Smooth muscle cell (in vitro differentiated cells): Measurements from ENCODE around the gene CNOT6. TPM values are rescaled to one million over a fixed set of nuclear protein-coding genes. Genes with fewer than 3 reads are reported as not detected.

Source experiments
- DNase-seq: peaks from one replicate; lab custom pipeline; 2025; ENCODE audit not compliant: unreplicated experiment; lab: John Stamatoyannopoulos, UW
- H2AFZ ChIP-seq: fragments of 200-600 bp; sonication (generic); 2 replicates; pipeline ENCODE4 v1.6.0; 2016; ENCODE audit warnings: antibody characterized with exemption, low read depth, mild to moderate bottlenecking
- H3F3A ChIP-seq: fragments of 200-600 bp; sonication (generic); 2 replicates; pipeline ENCODE4 v1.6.0; 2017; ENCODE audit warnings: antibody characterized with exemption, low read depth
- H3K27ac ChIP-seq: fragments of 200-600 bp; sonication (generic); 2 replicates; pipeline ENCODE4 v1.5.1; 2016; ENCODE audit warnings: low read depth, mild to moderate bottlenecking
- H3K27me3 ChIP-seq: fragments of 200-600 bp; sonication (generic); 2 replicates; pipeline ENCODE4 v1.6.1; 2016; ENCODE audit warnings: low read depth, mild to moderate bottlenecking
- H3K36me3 ChIP-seq: fragments of 200-600 bp; sonication (generic); 2 replicates; pipeline ENCODE4 v1.5.1; 2016; ENCODE audit warnings: low read depth
- H3K4me1 ChIP-seq: fragments of 200-600 bp; sonication (generic); 2 replicates; pipeline ENCODE4 v1.5.1; 2016; ENCODE audit warnings: low read depth
- H3K4me2 ChIP-seq: fragments of 200-600 bp; sonication (generic); 2 replicates; pipeline ENCODE4 v1.6.0; 2016; ENCODE audit warnings: mild to moderate bottlenecking
- H3K4me3 ChIP-seq: fragments of 200-600 bp; sonication (generic); 2 replicates; pipeline ENCODE4 v1.5.1; 2016; ENCODE audit warnings: mild to moderate bottlenecking
- H3K79me2 ChIP-seq: fragments of 200-600 bp; sonication (generic); 2 replicates; pipeline ENCODE4 v1.6.0; 2016; ENCODE audit warnings: low read depth, mild to moderate bottlenecking
- H3K9ac ChIP-seq: fragments of 200-600 bp; sonication (generic); 2 replicates; pipeline ENCODE4 v1.6.0; 2016; ENCODE audit warnings: low read depth
- H3K9me3 ChIP-seq: fragments of 200-600 bp; sonication (generic); replicated peaks from 2 replicates; pipeline ENCODE4 v1.5.1; 2016; ENCODE audit warnings: low read depth
- H4K20me1 ChIP-seq: fragments of 200-600 bp; sonication (generic); 2 replicates; pipeline ENCODE4 v1.6.0; 2016; ENCODE audit warnings: low read depth
- CTCF ChIP-seq: fragments of 200-600 bp; sonication (generic); IDR thresholded peaks from 2 replicates; pipeline ENCODE4 v1.5.1; 2017; ENCODE audit warnings: borderline replicate concordance, mild to moderate bottlenecking, antibody characterized with exemption; ENCODE audit not compliant: insufficient read depth, poor library complexity, severe bottlenecking
- WGBS: methylation state at CpG from one replicate; pipeline ENCODE4 v1.1.7; 2016; ENCODE audit warnings: low lambda C conversion rate; 5-methylcytosine and 5-hydroxymethylcytosine counted together
- polyA plus RNA-seq: library from polyadenylated mRNA; unstranded; fragments of >200 nt; fragmentation: Nextera tagmentation; extraction: Ambion mirVana; gene quantifications from 2 replicates; pipeline ENCODE4 v1.2.1, GENCODE V29; 2016
- total RNA-seq: library from RNA; depleted of rRNA; stranded (reverse); fragments of >200 nt; gene quantifications from 2 replicates; pipeline ENCODE4 v1.2.3, GENCODE V29; 2014

CNOT6 gene
- total and polyA plus RNA-seq, 2 experiments from 2014 or later = 6.2 to 19.7 TPM

- Histone ChIP-seq H2AFZ (no peak overlapping the region), H3F3A (no peaks in the 10 kb centered on the region), H3K4me3 (no peak overlapping the region), H3K9ac (no peak overlapping the region), H4K20me1 (peaks cover 23% of the 10 kb centered on the region), H3K9me3 (no peaks in the 10 kb centered on the region), H3K27me3 (no peaks in the 10 kb centered on the region), H3K4me2 (no peak overlapping the region), H3K4me1 (no peaks in the 10 kb centered on the region), H3K36me3 (peaks cover 13% of the 10 kb centered on the region), H3K79me2 (no peaks in the 10 kb centered on the region), H3K27ac (no peak overlapping the region)
- TF ChIP-seq CTCF = no peak
- 89% methylated on average over 2 of the region's 2 CpGs for WGBS
- DNase-seq = no peak
Measured at GRCh38 chr5:180575571-180575970, 81.4 kb downstream of the CNOT6 start.

GRCh38 chr5:180580681-180581080 lies 86.5 kb downstream of the CNOT6 start:
- no peak for DNase-seq
- WGBS = 83% methylated on average over 6 of the region's 6 CpGs
- H3K4me1 ChIP-seq = no peaks in the 10 kb centered on the region
- no peak for TF ChIP-seq CTCF
- H2AFZ ChIP-seq = no peak overlapping the region
- H3K27me3 ChIP-seq = no peaks in the 10 kb centered on the region
- H3K9ac ChIP-seq = no peak overlapping the region
- no peaks in the 10 kb centered on the region for H3F3A ChIP-seq
- H3K9me3 ChIP-seq = no peaks in the 10 kb centered on the region
- H3K27ac ChIP-seq = no peak overlapping the region
- no peaks in the 10 kb centered on the region for H3K79me2 ChIP-seq
- H3K4me3 ChIP-seq = no peak overlapping the region
- H3K36me3 ChIP-seq = peaks cover 8% of the 10 kb centered on the region
- no peak overlapping the region for H3K4me2 ChIP-seq
- H4K20me1 ChIP-seq = peaks cover 16% of the 10 kb centered on the region

GRCh38 chr5:180583738-180584137 lies 89.6 kb downstream of the CNOT6 start:
- Histone ChIP-seq H3K27me3 (peaks cover 26% of the 10 kb centered on the region), H3K9ac (no peak overlapping the region), H3K9me3 (no peaks in the 10 kb centered on the region), H2AFZ (no peak overlapping the region), H3K4me2 (no peak overlapping the region), H3K36me3 (no peaks in the 10 kb centered on the region), H3K79me2 (no peaks in the 10 kb centered on the region), H3F3A (no peaks in the 10 kb centered on the region), H3K27ac (no peak overlapping the region), H3K4me3 (no peak overlapping the region), H4K20me1 (no peaks in the 10 kb centered on the region), H3K4me1 (no peaks in the 10 kb centered on the region)
- DNase-seq = no peak
- no peak for TF ChIP-seq CTCF
- WGBS = 78% methylated on average over 2 of the region's 2 CpGs

- Histone ChIP-seq H3K4me2 (no peak overlapping the region), H3K27me3 (peaks cover 50% of the 10 kb centered on the region), H2AFZ (no peak overlapping the region), H3K4me1 (peaks cover 13% of the 10 kb centered on the region), H3K9ac (no peak overlapping the region), H3K4me3 (no peak overlapping the region), H3K27ac (no peak overlapping the region), H3K79me2 (no peaks in the 10 kb centered on the region), H3K9me3 (no peaks in the 10 kb centered on the region), H4K20me1 (no peaks in the 10 kb centered on the region), H3K36me3 (no peaks in the 10 kb centered on the region), H3F3A (no peaks in the 10 kb centered on the region)
- TF ChIP-seq CTCF = no peak
- WGBS = 79% methylated on average over 3 of the region's 3 CpGs
- DNase-seq = no peak
Measured at GRCh38 chr5:180586204-180586603, 92.0 kb downstream of the CNOT6 start.
